A549 (cell line): ENCODE data around the gene MRPL14. TPM values are rescaled to one million over a fixed set of nuclear protein-coding genes. Genes with fewer than 3 reads are reported as not detected.
"Not testable (repeated sequence)": the region's sequence is repeated elsewhere in the genome, so short reads cannot be mapped to it uniquely, and the experiment has no call there.

Experiments
- ATAC-seq, 2 experiments: fragments of 200-7000 bp in 1 of 2; fragments of >200 bp in 1 of 2; cut with Nextera tagmentation in 1 of 2; cut with Tn5 transposase in 1 of 2; 3 replicates each; pipeline versions ENCODE4 v1.8.0 to v1.9.1; 2018 to 2020; ENCODE audit warnings: mild to moderate bottlenecking in 1 of 2, moderate library complexity in 1 of 2
- CTCF ChIA-PET: fragments of 300-600 bp; sonication (Branson Sonifier 250); formaldehyde crosslinking; extraction: SDS; loops from one replicate; lab custom pipeline; 2021; ENCODE audit warnings: antibody characterized with exemption, inconsistent platforms; lab: Yijun Ruan, JAX
- POLR2A ChIA-PET: fragments of 350-600 bp; formaldehyde crosslinking; extraction: SDS; loops from one replicate; lab custom pipeline; 2021; ENCODE audit warnings: antibody characterized with exemption, inconsistent platforms; lab: Yijun Ruan, JAX
- DNase-seq, 2 experiments: peaks; one replicate each; pipeline versions ENCODE4 v3.0.0 to v3.0.0-alpha.2; 2011 to 2016; ENCODE audit warnings: low read depth in 1 of 2, low spot score in 1 of 2
- FAIRE-seq: peaks from 2 replicates; lab custom pipeline; 2011; peaks lifted over from hg19 to GRCh38; lab: Jason Lieb, UNC
- H3K27ac ChIP-seq, 2 experiments: fragments of >200 bp; sonication (Bioruptor Twin); formaldehyde crosslinking; 3 replicates each; pipeline ENCODE4 v1.5.1; 2016 to 2017
- H3K4me1 ChIP-seq: fragments of >200 bp; sonication (Bioruptor Twin); formaldehyde crosslinking; 3 replicates; pipeline ENCODE4 v1.6.1; 2016
- H3K4me2 ChIP-seq: fragments of >200 bp; sonication (Bioruptor Twin); formaldehyde crosslinking; 3 replicates; pipeline ENCODE4 v1.6.1; 2016
- H3K4me3 ChIP-seq: fragments of >200 bp; sonication (Bioruptor Twin); formaldehyde crosslinking; 3 replicates; pipeline ENCODE4 v1.5.1; 2016
- H3K9me3 ChIP-seq: fragments of >200 bp; sonication (Bioruptor Twin); formaldehyde crosslinking; 3 replicates; pipeline ENCODE4 v1.6.1; 2016
- BCL3 ChIP-seq: fragments of >200 bp; sonication (Bioruptor Twin); formaldehyde crosslinking; IDR thresholded peaks from 3 replicates; pipeline ENCODE4 v1.6.1; 2016
- CBX2 ChIP-seq: fragments of 200-600 bp; sonication (generic); IDR thresholded peaks from 2 replicates; pipeline ENCODE4 v1.6.1; 2016; ENCODE audit warnings: low read depth, mild to moderate bottlenecking, borderline replicate concordance
- CTCF ChIP-seq: fragments of >200 bp; sonication (Bioruptor Twin); formaldehyde crosslinking; IDR thresholded peaks from 3 replicates; pipeline ENCODE4 v1.5.1; 2016
- EHMT2 ChIP-seq: fragments of 200-600 bp; sonication (generic); IDR thresholded peaks from 2 replicates; pipeline ENCODE4 v1.6.1; 2016; ENCODE audit warnings: antibody characterized with exemption, low read depth, mild to moderate bottlenecking, moderate library complexity
- FOSB ChIP-seq: fragments of 250-450 bp; sonication (Bioruptor Pico); IDR thresholded peaks from 2 replicates; pipeline ENCODE4 v1.5.0; 2020; ENCODE audit warnings: mild to moderate bottlenecking, moderate library complexity
- FOSL2 ChIP-seq, 2 experiments: fragments of 450-650 bp in 1 of 2; fragments of >200 bp in 1 of 2; sonication (Bioruptor Twin) in 1 of 2; formaldehyde crosslinking; IDR thresholded peaks; 2 replicates each; pipeline versions ENCODE4 v1.5.0 to v1.6.1; 2016 to 2020; ENCODE audit warnings: mild to moderate bottlenecking in 1 of 2, moderate library complexity in 1 of 2
- GATA3 ChIP-seq: IDR thresholded peaks from 2 replicates; pipeline ENCODE4 v1.6.1; 2012; ENCODE audit warnings: borderline replicate concordance
- HDAC2 ChIP-seq: fragments of 200-600 bp; sonication (generic); IDR thresholded peaks from 2 replicates; pipeline ENCODE4 v1.6.1; 2016
- HOXA7 ChIP-seq: fragments of 250-450 bp; sonication (Bioruptor Pico); IDR thresholded peaks from 2 replicates; pipeline ENCODE4 v1.5.0; 2020; ENCODE audit warnings: mild to moderate bottlenecking, moderate library complexity
- KDM5A ChIP-seq: fragments of 200-600 bp; sonication (generic); IDR thresholded peaks from 2 replicates; pipeline ENCODE4 v1.6.1; 2016; ENCODE audit warnings: antibody characterized with exemption, mild to moderate bottlenecking
- MAX ChIP-seq: IDR thresholded peaks from 2 replicates; pipeline ENCODE4 v1.6.1; 2012
- MAZ ChIP-seq: fragments of 150-350 bp; IDR thresholded peaks from 2 replicates; pipeline ENCODE4 v1.6.1; 2014; ENCODE audit warnings: antibody characterized with exemption, low read depth, low read length, borderline replicate concordance
- NPAS2 ChIP-seq: fragments of 250-450 bp; sonication (Bioruptor Pico); IDR thresholded peaks from 2 replicates; pipeline ENCODE4 v1.8.0; 2022; ENCODE audit warnings: mild to moderate bottlenecking, moderate library complexity, borderline replicate concordance
- PBX3 ChIP-seq: IDR thresholded peaks from 2 replicates; pipeline ENCODE4 v1.6.1; 2012
- PHF8 ChIP-seq: fragments of 200-600 bp; sonication (generic); IDR thresholded peaks from 2 replicates; pipeline ENCODE4 v1.6.1; 2016; ENCODE audit warnings: low read depth, mild to moderate bottlenecking, antibody characterized with exemption, moderate library complexity, borderline replicate concordance
- POLR2A ChIP-seq: IDR thresholded peaks from 2 replicates; pipeline ENCODE4 v1.6.1; 2012; ENCODE audit warnings: mild to moderate bottlenecking, low read length
- RARB ChIP-seq: fragments of 250-450 bp; sonication (Bioruptor Pico); IDR thresholded peaks from 2 replicates; pipeline ENCODE4 v1.8.0; 2021; ENCODE audit warnings: mild to moderate bottlenecking, moderate library complexity
- RCOR1 ChIP-seq: fragments of 150-350 bp; IDR thresholded peaks from 2 replicates; pipeline ENCODE4 v1.6.1; 2014; ENCODE audit warnings: antibody characterized with exemption, low read length, low read depth
- USF2 ChIP-seq: fragments of 450-650 bp; IDR thresholded peaks from 2 replicates; pipeline ENCODE4 v1.6.1; 2014; ENCODE audit warnings: antibody characterized with exemption
- ZNF302 ChIP-seq: fragments of 250-450 bp; sonication (Bioruptor Pico); IDR thresholded peaks from 2 replicates; pipeline ENCODE4 v1.9.0; 2021; ENCODE audit warnings: inconsistent platforms, mild to moderate bottlenecking, moderate library complexity
- WGBS: methylation state at CpG from one replicate; pipeline ENCODE4 v1.1.6; 2017; ENCODE audit errors: missing lambda C conversion rate; 5-methylcytosine and 5-hydroxymethylcytosine counted together
- polyA plus RNA-seq, 4 experiments: library from polyadenylated mRNA; depleted of rRNA in 3 of 4; stranded (reverse); fragments of >200 nt; fragmentation: RNase III in 1 of 4; extraction: RNeasy Plus Mini Kit Qiagen cat#74134 plus additional on column Dnase treatment in 1 of 4; gene quantifications; 2 replicates in 3 of 4; 3 replicates in 1 of 4; pipeline ENCODE4 v1.2.3, GENCODE V29; 2011 to 2017

MRPL14 gene
- polyA plus RNA-seq, 2 of the 4 experiments (the other 2 are of a cell fraction) = 47.1 to 55.3 TPM

GRCh38 chr6:44146685-44147084, 19.4 kb upstream of the MRPL14 start:
- no peak for ATAC-seq
- no peak overlapping the region for H3K4me3 ChIP-seq
- WGBS = 80% methylated on average over 10 of the region's 10 CpGs
- CTCF ChIA-PET = interaction anchor here (1.2 kb wide), 1 partner anchor 51 kb away, joined by 3 read pairs; no protein-coding TSS in a partner anchor
- DNase-seq = no peak
- no peak for FAIRE-seq
- POLR2A ChIA-PET = no interaction called here
- no peak overlapping the region for H3K4me2 ChIP-seq
- H3K27ac ChIP-seq = no peak overlapping the region
- no peak for TF ChIP-seq HDAC2
- TF ChIP-seq HOXA7 (CRISPR knock-in tag) = no peak
- no peaks in the 10 kb centered on the region for H3K4me1 ChIP-seq
- H3K9me3 ChIP-seq = no peaks in the 10 kb centered on the region

GRCh38 chr6:44145839-44146238, 18.6 kb upstream of the MRPL14 start:
- Histone ChIP-seq H3K4me1 (no peaks in the 10 kb centered on the region), H3K4me2 (no peak overlapping the region), H3K9me3 (no peaks in the 10 kb centered on the region), H3K27ac (no peak overlapping the region), H3K4me3 (no peak overlapping the region)
- no peak for DNase-seq
- no peak for FAIRE-seq
- ChIA-PET POLR2A (no interaction called here), CTCF (no interaction called here)
- ATAC-seq = no peak
- no peak for TF ChIP-seq KDM5A
- no peak for TF ChIP-seq POLR2A
- TF ChIP-seq EHMT2 = no peak
- TF ChIP-seq CBX2 = no peak
- no peak for TF ChIP-seq PBX3
- no peak for TF ChIP-seq RCOR1
- TF ChIP-seq CTCF = no peak
- no peak for TF ChIP-seq NPAS2
- no peak for TF ChIP-seq MAZ
- no peak for TF ChIP-seq GATA3

GRCh38 chr6:44144536-44144935, 17.3 kb upstream of the MRPL14 start:
- not testable (repeated sequence) for ATAC-seq, H3K4me1 ChIP-seq, H3K27ac ChIP-seq, H3K9me3 ChIP-seq, H3K4me3 ChIP-seq, DNase-seq, FAIRE-seq, H3K4me2 ChIP-seq
- ChIA-PET POLR2A (interaction anchor here (0.6 kb wide), 1 partner anchor 86 kb away, joined by 3 read pairs; no protein-coding TSS in a partner anchor), CTCF (interaction anchor here (1.0 kb wide), 1 partner anchor 28 kb away, joined by 3 read pairs; no protein-coding TSS in a partner anchor)
- 86% methylated on average over 3 of the region's 3 CpGs for WGBS

GRCh38 chr6:44143731-44144130, 16.5 kb upstream of the MRPL14 start:
- ChIA-PET POLR2A (no interaction called here), CTCF (interaction anchor here (0.7 to 1.0 kb wide), 2 partner anchors 9 to 152 kb away, joined by 3 read pairs; no protein-coding TSS in a partner anchor)
- 87% methylated on average over 1 of the region's 1 CpG for WGBS
- Histone ChIP-seq H3K27ac (no peak overlapping the region), H3K4me1 (no peaks in the 10 kb centered on the region), H3K4me2 (no peak overlapping the region), H3K9me3 (no peaks in the 10 kb centered on the region), H3K4me3 (no peak overlapping the region)
- FAIRE-seq (no peak), ATAC-seq (no peak), DNase-seq (no peak)
- no peak for TF ChIP-seq FOSL2 (IDR thresholded peaks at IDR 0.05)
- TF ChIP-seq FOSL2 (CRISPR knock-in tag; IDR thresholded peaks at IDR 0.05) = no peak
- no peak for TF ChIP-seq KDM5A
- no peak for TF ChIP-seq ZNF302 (CRISPR knock-in tag)
- TF ChIP-seq PBX3 = no peak
- no peak for TF ChIP-seq NPAS2
- no peak for TF ChIP-seq PHF8
- TF ChIP-seq FOSB = no peak
- no peak for TF ChIP-seq GATA3
- TF ChIP-seq CTCF = no peak
- no peak for TF ChIP-seq BCL3
- TF ChIP-seq USF2 = no peak
- TF ChIP-seq RARB = no peak
- TF ChIP-seq MAX = no peak
